ENCODE measurements around the gene MAPKAPK3. TPM values are rescaled to one million over a fixed set of nuclear protein-coding genes. Genes with fewer than 3 reads are reported as not detected.

MAPKAPK3 gene
- total and polyA plus RNA-seq, 2 of the 4 experiments (the other 2 are of a cell fraction) = 38.3 to 57.2 TPM

- Histone ChIP-seq H2AK5ac (ENCODE audit: low read depth, low read length) (peak within 1 kb of the TSS; percentile 86), H2BK5ac (ENCODE audit: low read depth, low read length, poor library complexity, severe bottlenecking) (peak within 1 kb of the TSS; percentile 88), H3K27me3 (ENCODE audit: control insufficient read depth, insufficient read depth, low read length) (no peaks in the 10 kb centered on the region), H4K91ac (ENCODE audit: insufficient read depth, low read depth, low read length) (peak within 1 kb of the TSS; percentile 98), H3K27ac (ENCODE audit: insufficient read depth, low read length) (peak within 1 kb of the TSS; percentile 96), H3K4me3 (ENCODE audit: insufficient read depth, low read depth, low read length) (peak within 1 kb of the TSS; percentile 78), H2BK15ac (ENCODE audit: low read depth, low read length) (peak within 1 kb of the TSS; percentile 94; the same call in 2 of the 3 replicates), H3K23ac (ENCODE audit: low read depth, low read length) (peak within 1 kb of the TSS; percentile 87), H3K9ac (ENCODE audit: low read depth, low read length) (peak within 1 kb of the TSS; percentile 92), H4K8ac (ENCODE audit: low read depth in 2 of 2, low read length in 2 of 2) (peak within 1 kb of the TSS; percentile 95 to 99), H3K9me3 (ENCODE audit: control insufficient read depth, insufficient read depth, low read length) (no peaks in the 10 kb centered on the region), H2AK9ac (replicated peaks; ENCODE audit: low read depth, low read length, poor library complexity) (peak within 1 kb of the TSS; percentile 74), H2AFZ (replicated peaks; ENCODE audit: low read length, poor library complexity) (peak within 1 kb of the TSS; percentile 98), H3K4ac (ENCODE audit: low read depth, low read length) (peak within 1 kb of the TSS; percentile 94), H2BK120ac (ENCODE audit: low read depth, low read length) (peak within 1 kb of the TSS; percentile 81), H3K4me2 (ENCODE audit: low read depth, low read length) (peak within 1 kb of the TSS; percentile 91), H3K14ac (replicated peaks; ENCODE audit: low read depth, low read length) (peak within 1 kb of the TSS; percentile 99), H3K4me1 (ENCODE audit: control insufficient read depth, insufficient read depth, low read length) (peaks cover 5% of the 10 kb centered on the region), H3K36me3 (ENCODE audit: control insufficient read depth, insufficient read depth, low read length) (peaks cover 11% of the 10 kb centered on the region; the same call in 1 of the 2 replicates), H3K79me1 (ENCODE audit: low read depth in 1 of 2, low read length in 2 of 2) (peaks cover 18 to 43% of the 10 kb centered on the region in 2 experiments; a peak in 3 of 4 replicates), H3K9me1 (ENCODE audit: insufficient read depth, low read length) (peaks cover 8% of the 10 kb centered on the region), H4K5ac (ENCODE audit: low read depth, low read length) (peak within 1 kb of the TSS; percentile 92), H4K20me1 (ENCODE audit: insufficient read depth, low read length) (no peaks in the 10 kb centered on the region), H2BK20ac (ENCODE audit: low read depth, low read length) (peak within 1 kb of the TSS; percentile 58; the same call in 1 of the 2 replicates), H3K56ac (ENCODE audit: extremely low read depth, insufficient read depth, low read length) (peak within 1 kb of the TSS; percentile 97), H3K18ac (ENCODE audit: low read depth, low read length) (peak within 1 kb of the TSS; percentile 81; the same call in 1 of the 2 replicates)
- ChIA-PET CTCF (interaction anchor here (2.0 to 3.5 kb wide), 2 partner anchors 44 to 47 kb away, joined by 6 to 17 read pairs; partner anchors contain the start of gene MAPKAPK3), POLR2A (ENCODE audit: unreplicated experiment) (interaction anchor here (0.6 to 1.6 kb wide), 5 partner anchors 42 to 1372 kb away, joined by 3 to 8 read pairs (median 3); partner anchors contain the start of genes CISH and RRP9)
- ATAC-seq (ENCODE audit: low read depth) = peak; percentile 81
- peak; percentile 91 for DNase-seq
- WGBS, 2 experiments (ENCODE audit: extremely low coverage in 2 of 2, insufficient read length in 1 of 2) = 1% methylated on average over 23 of the region's 55 CpGs; no CpG with 5 or more reads in 1 of the 2 experiments
- in situ Hi-C loops (cut with MboI; ENCODE audit: low sequenced_read_pairs) (no loop called here), dilution Hi-C loops (cut with HindIII; ENCODE audit: low sequenced_read_pairs, unreplicated experiment) (no loop called here), intact Hi-C loops (cut with micrococcal nuclease) (loop anchor here (1.0 to 5.0 kb wide), 2 partner anchors 816 to 1103 kb away; partner anchors contain the start of genes MANF and TEX264)
- no TSS peak for BruUV-seq (replicated peaks)
- no peak for TF ChIP-seq MAFK (IDR thresholded peaks at IDR 0.05; ENCODE audit: low read depth, low read length)
- TF ChIP-seq CEBPB (IDR thresholded peaks at IDR 0.05; ENCODE audit: low read depth, low read length) = no peak
- no peak for TF ChIP-seq NFE2L2 (IDR thresholded peaks at IDR 0.05; ENCODE audit: low read depth, low read length)
- TF ChIP-seq FOS (IDR thresholded peaks at IDR 0.05; ENCODE audit: low read depth, low read length) = no peak
- TF ChIP-seq RFX5 (IDR thresholded peaks at IDR 0.05; ENCODE audit: low read depth, low read length) = no peak
- TF ChIP-seq POLR2A (IDR thresholded peaks at IDR 0.05; ENCODE audit: low read depth, low read length) = peak; percentile 69
- peak; percentile 92 for TF ChIP-seq MAZ (IDR thresholded peaks at IDR 0.05; ENCODE audit: borderline replicate concordance, low read depth, low read length)
- TF ChIP-seq RCOR1 (IDR thresholded peaks at IDR 0.05; ENCODE audit: insufficient replicate concordance, low read length) = peak; percentile 37
- peak; percentile 16; the same call in 1 of the 2 replicates for TF ChIP-seq MXI1 (IDR thresholded peaks at IDR 0.05; ENCODE audit: borderline replicate concordance, low read depth, low read length)
- TF ChIP-seq CHD1 (IDR thresholded peaks at IDR 0.05; ENCODE audit: low read depth, low read length) = no peak
- no peak for TF ChIP-seq USF2 (IDR thresholded peaks at IDR 0.05; ENCODE audit: low read depth, low read length)
- TF ChIP-seq ELK1 (IDR thresholded peaks at IDR 0.05; ENCODE audit: borderline replicate concordance, low read depth, low read length) = no peak
- TF ChIP-seq CTCF (conservative IDR thresholded peaks at IDR 0.05; ENCODE audit: low read depth, low read length) = no peak
Measured at GRCh38 chr3:50568947-50569749, 47.8 kb upstream of the MAPKAPK3 start, which contains the start of gene HEMK1. Gene HEMK1 (plus strand): TSS chr3:50569522. CDS start chr3:50571105, 1,583 bp downstream.

Measured in IMR-90 (cell line).